Erythroblast (primary cell): ENCODE measurements around the gene FBXO48.

ENCODE experiments used
- GATA1 ChIP-seq: IDR thresholded peaks from 2 replicates; pipeline ENCODE4 v1.6.1; 2011; ENCODE audit warnings: low read depth, mild to moderate bottlenecking, control low read depth, low read length, moderate library complexity
- POLR2A ChIP-seq: IDR thresholded peaks from 2 replicates; pipeline ENCODE4 v1.6.1; 2011; ENCODE audit warnings: mild to moderate bottlenecking, low read length

GRCh38 chr2:68512966-68513365, 45.9 kb upstream of the FBXO48 start:
- no peak for TF ChIP-seq POLR2A
- no peak for TF ChIP-seq GATA1
